GM18951 (cell line): Measurements from ENCODE around the gene UBE2U.

Experiments
- POLR2A ChIP-seq: IDR thresholded peaks from 4 replicates; pipeline ENCODE4 v1.6.1; 2011; ENCODE audit warnings: mild to moderate bottlenecking; ENCODE audit not compliant: insufficient read length, insufficient read depth; ENCODE audit errors: extremely low read depth
- in situ Hi-C: fragments of 300-500 bp; cut with MboI; formaldehyde crosslinking; loops from one replicate; pipeline ENCODE4 v1.12.0; 2022; ENCODE audit warnings: low sequenced_read_pairs, mixed read lengths, inconsistent platforms; ENCODE audit not compliant: unreplicated experiment

UBE2U gene

GRCh38 chr1:64302194-64302593 is 98.8 kb downstream of the UBE2U start:
- in situ Hi-C loops, result no loop called here
- TF ChIP-seq POLR2A, result no peak

DNA sequence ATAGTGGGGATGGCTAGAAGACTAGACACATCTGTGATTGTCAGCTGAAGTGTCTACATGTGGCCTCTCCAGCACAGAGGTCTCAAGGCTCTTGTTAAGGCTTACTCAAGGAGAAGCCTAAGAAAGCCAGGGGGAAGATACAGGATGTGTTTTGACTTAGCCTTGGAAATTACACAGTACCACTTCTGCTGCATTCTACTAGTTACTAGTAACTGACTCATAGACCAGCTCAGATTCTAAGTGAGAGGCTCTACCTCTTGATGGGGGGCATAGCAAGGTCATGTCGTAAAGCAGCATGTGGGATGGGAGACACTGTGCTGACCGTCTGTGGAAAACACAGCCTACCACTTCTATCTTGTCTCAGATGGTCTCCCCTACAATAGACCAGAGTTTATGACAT is 99.5 kb downstream of the UBE2U start:
- in situ Hi-C loops, result no loop called here
- TF ChIP-seq POLR2A, result no peak

GRCh38 chr1:64304823-64305222 is 101.4 kb downstream of the UBE2U start:
- in situ Hi-C loops, result no loop called here

GRCh38 chr1:64308866-64309265 is 105.4 kb downstream of the UBE2U start:
- TF ChIP-seq POLR2A, result no peak
- in situ Hi-C loops, result no loop called here

More at GRCh38 chr1:64304823-64305222, 101.4 kb downstream of the UBE2U start:
- no peak for TF ChIP-seq POLR2A

DNA sequence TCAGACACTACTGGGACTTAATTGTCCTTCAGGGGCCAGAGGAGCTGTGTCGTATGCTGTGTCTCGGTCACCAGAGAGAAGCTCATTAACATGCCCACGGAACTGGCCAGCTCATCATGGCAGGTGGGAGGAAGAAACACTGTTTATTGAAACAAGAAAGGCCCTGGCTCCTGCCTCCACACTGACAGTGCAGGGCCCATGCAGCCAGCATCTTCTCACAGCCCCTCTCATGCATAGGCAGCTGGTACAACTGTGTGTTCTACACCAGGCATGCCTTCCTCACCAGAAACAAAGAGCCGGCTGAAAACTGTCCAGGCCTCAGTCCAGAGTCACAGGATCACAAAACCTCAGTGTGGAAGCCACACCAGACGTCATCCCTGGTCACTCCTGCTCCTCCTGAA is 106.0 kb downstream of the UBE2U start:
- in situ Hi-C loops, result no loop called here
- TF ChIP-seq POLR2A, result no peak

DNA sequence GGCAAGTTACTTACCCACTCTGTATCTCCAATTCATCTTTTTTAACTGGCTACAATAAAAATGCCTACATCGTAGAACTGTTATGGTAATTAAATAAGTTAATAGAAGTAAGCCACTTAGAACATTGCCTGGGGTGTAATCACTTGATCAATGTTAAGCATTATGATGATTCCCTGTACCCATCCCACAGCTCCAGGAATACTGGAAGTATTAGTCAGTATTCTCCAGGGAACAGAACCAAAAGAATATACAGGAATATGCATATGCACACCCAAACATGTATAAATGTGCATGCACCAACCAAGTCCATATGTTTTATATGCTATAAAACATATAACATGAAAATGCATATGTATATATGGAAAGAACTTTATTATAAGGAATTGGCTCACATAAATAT is 107.3 kb downstream of the UBE2U start:
- TF ChIP-seq POLR2A, result no peak
- in situ Hi-C loops, result no loop called here

GRCh38 chr1:64312431-64312830 is 109.0 kb downstream of the UBE2U start:
- in situ Hi-C loops, result no loop called here
- no peak for TF ChIP-seq POLR2A

- in situ Hi-C loops, result no loop called here
- no peak for TF ChIP-seq POLR2A
These were observed 112.0 kb downstream of the UBE2U start for GRCh38 chr1:64315402-64315801.
